ENCODE results near the gene CDK6.

GRCh38 chr7:92645114-92646061, 191.0 kb downstream of the CDK6 start:
- TF ChIP-seq POLR2A (IDR thresholded peaks at IDR 0.05) (no peak), CTCF (IDR thresholded peaks at IDR 0.05) (no peak), EP300 (IDR thresholded peaks at IDR 0.05) (no peak)

Measured in gastroesophageal sphincter (tissue), 3 donors.